GM06990 (cell line): ENCODE data around the gene ATG16L2.

Experiments used
- DNase-seq: peaks from one replicate; pipeline ENCODE4 v3.0.0-alpha.2; 2011; ENCODE audit not compliant: insufficient read length; ENCODE audit errors: extremely low read depth
- H3K27me3 ChIP-seq: replicated peaks from 2 replicates; pipeline ENCODE4 v1.6.0; 2011; ENCODE audit warnings: low read length; ENCODE audit not compliant: control insufficient read depth, insufficient read depth
- H3K36me3 ChIP-seq: 2 replicates; pipeline ENCODE4 v1.5.1; 2011; ENCODE audit warnings: low read length; ENCODE audit not compliant: control insufficient read depth, insufficient read depth
- H3K4me3 ChIP-seq: replicated peaks from 2 replicates; pipeline ENCODE4 v1.5.1; 2011; ENCODE audit warnings: low read depth, mild to moderate bottlenecking, control low read depth, low read length
- CTCF ChIP-seq: IDR thresholded peaks from 2 replicates; pipeline ENCODE4 v1.5.1; 2011; ENCODE audit warnings: low read length, control low read depth, mild to moderate bottlenecking, inconsistent platforms; ENCODE audit not compliant: insufficient read depth, poor library complexity, severe bottlenecking

Gene ATG16L2

DNA sequence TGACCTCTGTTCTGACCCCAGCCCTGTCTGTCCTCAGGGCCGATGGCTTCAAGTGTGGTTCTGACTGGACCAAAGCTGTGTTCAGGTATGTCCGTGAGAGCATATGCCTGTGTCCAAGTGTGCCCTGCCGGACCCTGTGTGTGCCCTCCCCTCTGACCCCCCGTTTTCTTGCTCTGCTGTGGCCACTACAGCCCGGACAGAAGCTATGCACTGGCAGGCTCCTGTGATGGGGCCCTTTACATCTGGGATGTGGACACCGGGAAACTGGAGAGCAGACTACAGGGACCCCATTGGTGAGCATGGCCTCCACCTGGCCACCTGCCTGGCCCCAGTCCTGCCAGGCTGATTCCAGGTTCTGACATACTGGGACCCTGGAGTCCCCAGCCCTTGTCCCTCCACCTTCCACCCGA, 14.5 kb downstream of the ATG16L2 start:
- Histone ChIP-seq H3K36me3 (peaks cover 35% of the 10 kb centered on the region), H3K27me3 (no peaks in the 10 kb centered on the region), H3K4me3 (no peak overlapping the region)
- DNase-seq, result no peak
- no peak for TF ChIP-seq CTCF

DNA sequence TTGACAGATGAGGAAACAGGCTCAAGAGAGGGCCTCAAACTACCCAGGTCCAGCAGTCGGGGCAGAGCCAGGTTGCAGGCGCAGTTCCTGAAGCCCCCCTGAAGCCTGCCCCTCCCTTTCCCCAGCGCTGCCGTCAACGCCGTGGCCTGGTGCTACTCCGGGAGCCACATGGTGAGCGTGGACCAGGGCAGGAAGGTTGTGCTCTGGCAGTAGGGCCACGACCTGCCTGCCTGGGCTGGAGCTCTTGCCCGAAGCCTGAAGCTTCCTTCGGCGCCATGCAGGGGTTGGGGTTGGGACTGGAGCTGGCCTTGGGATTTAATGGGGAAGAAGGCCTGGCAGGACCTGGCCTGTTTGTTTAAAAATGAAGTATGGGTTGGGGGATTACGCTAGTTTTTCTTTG, 15.0 kb downstream of the ATG16L2 start:
- no peak for TF ChIP-seq CTCF
- H3K36me3 ChIP-seq, result peaks cover 34% of the 10 kb centered on the region
- H3K27me3 ChIP-seq, result no peaks in the 10 kb centered on the region
- no peak for DNase-seq
- H3K4me3 ChIP-seq, result no peak overlapping the region

- Histone ChIP-seq H3K27me3 (no peaks in the 10 kb centered on the region), H3K36me3 (peaks cover 33% of the 10 kb centered on the region), H3K4me3 (no peak overlapping the region)
- TF ChIP-seq CTCF, result no peak
- DNase-seq, result no peak
Measured at GRCh38 chr11:72829884-72830533, 15.8 kb downstream of the ATG16L2 start.

DNA sequence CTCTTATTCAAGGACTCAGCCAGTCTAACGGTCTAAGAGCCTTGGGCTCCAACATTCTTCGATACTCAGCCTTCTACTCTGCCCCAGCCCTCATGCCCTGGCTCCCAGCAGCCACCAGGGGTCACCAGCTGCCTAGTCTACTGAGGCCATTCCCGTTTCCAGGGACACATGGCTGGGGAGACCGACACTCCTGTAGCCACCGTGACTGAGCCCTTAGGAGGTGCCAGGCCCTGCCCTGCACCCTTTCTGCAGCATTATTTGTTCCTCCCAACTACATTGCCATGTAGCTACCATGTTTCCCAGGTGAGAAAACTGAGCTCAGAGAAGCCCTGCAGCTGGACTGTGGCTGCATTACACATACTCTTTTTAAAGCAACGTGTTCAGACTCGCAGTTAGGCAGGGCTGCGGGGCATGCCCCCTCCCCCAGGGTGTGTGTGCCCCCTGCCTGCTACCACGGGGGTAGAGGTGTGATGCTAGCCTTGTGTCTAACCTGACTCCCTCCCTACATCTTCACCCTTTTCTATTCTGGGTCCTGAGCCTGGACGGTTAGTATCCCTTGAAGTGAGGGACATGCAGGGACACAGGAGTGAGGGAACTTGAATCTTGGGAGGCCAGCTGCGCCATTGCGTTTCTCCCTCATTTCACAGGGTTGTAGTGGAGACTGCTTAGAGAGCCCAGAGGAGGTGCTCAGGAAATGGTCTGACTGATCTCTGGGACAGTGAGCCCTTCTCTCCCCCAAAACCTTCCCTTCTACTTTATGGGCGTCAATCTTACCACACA, 17.5 kb downstream of the ATG16L2 start:
- Histone ChIP-seq H3K27me3 (no peaks in the 10 kb centered on the region), H3K4me3 (no peak overlapping the region), H3K36me3 (peaks cover 37% of the 10 kb centered on the region)
- DNase-seq, result peak; percentile 43
- TF ChIP-seq CTCF, result peak; percentile 92

DNA sequence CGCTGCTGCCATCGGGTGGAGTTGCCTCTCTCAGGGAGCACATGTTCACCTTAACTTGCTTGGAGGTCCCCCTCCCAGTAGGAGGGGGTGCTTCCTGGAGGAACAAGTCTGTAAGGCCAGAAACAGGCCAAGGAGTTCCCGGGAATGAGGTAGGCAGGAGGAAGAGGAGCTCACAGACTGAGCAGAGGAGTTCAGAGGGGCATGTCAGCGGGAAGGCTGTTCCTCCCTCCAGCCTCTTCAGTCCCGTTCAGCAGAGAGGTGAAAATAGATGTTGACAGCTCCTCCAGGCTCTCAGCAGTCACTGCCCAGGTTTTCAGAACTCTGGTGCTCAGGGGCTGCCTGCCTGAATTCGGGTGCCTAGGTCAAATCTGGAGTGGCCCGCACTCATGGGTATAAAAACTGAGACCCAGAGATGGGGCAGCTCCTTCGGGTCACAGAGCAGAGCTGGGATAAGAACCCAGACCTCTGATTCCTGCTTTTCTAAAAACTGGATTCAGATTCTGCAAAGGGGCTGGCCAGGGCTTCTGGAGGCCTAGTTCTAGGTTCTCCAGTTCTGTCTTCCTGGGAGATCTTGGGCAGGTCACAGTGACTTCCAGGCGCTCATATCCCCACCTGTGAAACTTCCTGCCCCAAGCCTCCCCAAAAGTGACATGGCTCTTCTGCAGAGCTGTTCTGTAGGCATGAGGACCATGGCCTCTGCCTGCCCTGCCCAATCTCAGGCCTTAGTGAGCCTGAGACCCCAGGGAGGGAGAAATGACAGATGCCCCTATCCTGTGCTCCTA, 18.3 kb downstream of the ATG16L2 start:
- Histone ChIP-seq H3K4me3 (no peak overlapping the region), H3K27me3 (no peaks in the 10 kb centered on the region), H3K36me3 (peaks cover 34% of the 10 kb centered on the region)
- no peak for TF ChIP-seq CTCF
- no peak for DNase-seq
